Measurements from ENCODE around the gene SNAP25. TPM values are rescaled to one million over a fixed set of nuclear protein-coding genes. Genes with fewer than 3 reads are reported as not detected.

The SNAP25 gene
- total RNA-seq, 4 donors from 2014 or later: 5.3 to 28.3 (median 22.9) TPM

DNA sequence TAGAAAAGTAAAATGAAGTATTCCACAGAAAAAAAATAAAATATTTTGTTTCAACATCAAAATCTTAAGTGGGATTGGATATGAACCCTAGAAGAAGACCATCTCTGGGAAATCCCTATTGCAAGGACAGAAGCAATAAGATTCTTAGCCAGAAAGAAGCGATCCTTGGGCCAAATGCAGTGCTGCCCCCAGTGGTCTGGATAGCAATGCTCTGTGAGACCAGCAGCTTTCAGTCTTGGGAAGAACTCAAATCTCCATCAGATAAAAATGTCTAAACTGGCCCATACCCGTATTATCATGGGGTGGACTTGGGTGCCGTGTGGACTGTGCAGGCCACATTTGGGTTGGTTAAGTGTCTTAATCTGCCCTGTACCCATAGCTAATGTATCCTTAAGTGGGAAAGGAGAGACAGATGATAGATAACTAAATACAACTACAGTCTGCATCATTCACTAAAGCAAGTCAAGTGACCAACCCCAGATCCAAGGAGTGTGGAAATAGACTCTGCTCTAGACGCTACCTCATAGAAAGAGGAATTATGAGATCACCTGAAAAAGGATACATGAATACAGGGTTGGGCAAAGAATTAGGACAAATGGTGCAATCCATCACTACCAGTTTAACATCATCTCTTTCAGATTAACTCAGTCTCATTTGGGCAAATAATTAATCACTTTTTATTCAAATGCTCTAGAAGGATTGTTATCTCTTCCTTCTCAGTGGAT is 38.9 kb upstream of the SNAP25 start:
- Histone ChIP-seq H3K27ac (peak overlapping the region in 1 of 2 donors; percentile 18), H3K4me3 (no peak overlapping the region), H3K27me3 (no peaks in the 10 kb centered on the region), H3K9me3 (no peaks in the 10 kb centered on the region), H3K36me3 (no peaks in the 10 kb centered on the region), H3K4me1 (no peaks in the 10 kb centered on the region)
- intact Hi-C loops (cut with DNase I; ENCODE audit: low total_unique reads): loop anchor here (5.0 kb wide), 1 partner anchor 1192 kb away; no protein-coding TSS in a partner anchor
- TF ChIP-seq CTCF (IDR thresholded peaks at IDR 0.05): peak in 1 of 4 experiments; percentile 18
- TF ChIP-seq POLR2A (IDR thresholded peaks at IDR 0.05): no peak
- no peak for DNase-seq

GRCh38 chr20:10180651-10181235 is 37.9 kb upstream of the SNAP25 start:
- H3K27me3 ChIP-seq: no peaks in the 10 kb centered on the region
- no peak overlapping the region for H3K4me3 ChIP-seq
- intact Hi-C loops (cut with DNase I; ENCODE audit: low total_unique reads): no loop called here
- no peak for DNase-seq
- H3K4me1 ChIP-seq: no peaks in the 10 kb centered on the region
- no peaks in the 10 kb centered on the region for H3K36me3 ChIP-seq
- no peaks in the 10 kb centered on the region for H3K9me3 ChIP-seq
- H3K27ac ChIP-seq: no peak overlapping the region
- TF ChIP-seq POLR2A (IDR thresholded peaks at IDR 0.05) (no peak), CTCF (IDR thresholded peaks at IDR 0.05) (no peak)

DNA sequence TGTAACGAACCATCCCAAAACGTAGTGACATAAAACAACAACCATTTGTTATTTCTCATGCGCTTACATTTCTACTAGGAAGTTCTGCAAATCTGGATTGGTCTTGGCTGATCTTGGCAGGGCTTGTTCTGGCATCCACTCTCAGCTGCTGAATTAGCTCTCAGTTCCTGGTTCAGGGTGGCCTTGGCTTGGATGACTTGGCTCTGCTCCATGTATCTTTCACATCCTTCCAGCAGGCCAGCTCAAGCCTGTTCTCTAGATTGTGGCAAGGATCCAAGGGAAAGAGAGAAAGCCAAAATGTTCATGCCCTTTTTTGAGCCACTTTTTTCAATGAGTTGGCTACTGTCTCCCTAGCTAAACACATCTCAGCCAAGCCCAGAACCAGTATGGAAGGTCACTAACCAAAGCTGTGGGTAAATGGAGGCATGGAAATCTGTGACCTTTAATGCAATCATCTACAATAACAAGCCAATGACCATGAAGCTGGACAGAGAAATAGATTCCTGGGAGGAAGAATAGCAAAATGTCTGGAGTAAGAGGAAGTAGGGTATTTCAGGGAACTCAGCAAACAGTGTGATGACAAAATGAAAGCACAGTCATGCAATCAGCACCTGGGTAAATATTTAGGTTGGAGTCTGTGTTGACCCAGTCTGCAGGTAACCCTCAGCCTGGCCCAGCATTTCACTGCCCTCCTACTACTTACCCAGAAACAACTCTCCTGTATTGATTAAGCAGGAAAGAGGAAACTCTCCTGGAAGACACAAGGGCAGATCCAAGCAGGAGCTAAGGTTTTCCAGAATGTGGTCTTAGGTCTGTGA is 32.7 kb upstream of the SNAP25 start:
- H3K27ac ChIP-seq: no peak overlapping the region
- H3K4me3 ChIP-seq: no peak overlapping the region
- H3K4me1 ChIP-seq: no peaks in the 10 kb centered on the region
- H3K9me3 ChIP-seq: no peaks in the 10 kb centered on the region
- TF ChIP-seq POLR2A (IDR thresholded peaks at IDR 0.05) (no peak), CTCF (IDR thresholded peaks at IDR 0.05) (no peak)
- intact Hi-C loops (cut with DNase I; ENCODE audit: low total_unique reads): no loop called here
- H3K27me3 ChIP-seq: no peaks in the 10 kb centered on the region
- DNase-seq: no peak
- H3K36me3 ChIP-seq: no peaks in the 10 kb centered on the region

- Histone ChIP-seq H3K27me3 (no peaks in the 10 kb centered on the region), H3K4me1 (no peaks in the 10 kb centered on the region), H3K9me3 (no peaks in the 10 kb centered on the region), H3K27ac (no peak overlapping the region), H3K36me3 (no peaks in the 10 kb centered on the region), H3K4me3 (no peak overlapping the region)
- TF ChIP-seq CTCF (IDR thresholded peaks at IDR 0.05): no peak
- no peak for TF ChIP-seq POLR2A (IDR thresholded peaks at IDR 0.05)
- no peak for DNase-seq
- intact Hi-C loops (cut with DNase I; ENCODE audit: low total_unique reads): no loop called here
These were observed 28.2 kb upstream of the SNAP25 start for GRCh38 chr20:10190456-10190855.

DNA sequence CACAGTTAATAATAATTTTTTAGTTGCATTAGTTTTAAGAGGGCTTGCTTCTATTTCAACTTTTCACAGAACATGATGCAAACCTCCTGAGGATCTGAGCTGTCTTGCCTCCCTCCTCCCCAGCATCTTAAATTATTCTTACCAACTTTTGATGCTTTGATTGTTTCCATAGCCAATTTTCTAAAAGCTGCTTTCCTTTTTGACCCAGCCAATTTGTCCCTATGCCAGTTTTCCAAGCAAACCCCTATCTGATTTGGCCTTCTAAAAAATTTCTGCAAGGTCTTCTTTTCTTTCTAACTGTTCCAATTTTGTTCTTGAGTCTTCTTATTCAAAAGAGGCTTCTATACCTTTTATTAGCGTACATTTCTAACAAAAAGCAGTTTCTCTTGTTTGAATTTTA is 26.5 kb upstream of the SNAP25 start:
- Histone ChIP-seq H3K4me1 (no peaks in the 10 kb centered on the region), H3K36me3 (no peaks in the 10 kb centered on the region), H3K9me3 (no peaks in the 10 kb centered on the region), H3K27ac (no peak overlapping the region), H3K4me3 (no peak overlapping the region), H3K27me3 (no peaks in the 10 kb centered on the region)
- no peak for DNase-seq
- TF ChIP-seq POLR2A (IDR thresholded peaks at IDR 0.05) (no peak), CTCF (IDR thresholded peaks at IDR 0.05) (no peak)
- intact Hi-C loops (cut with DNase I; ENCODE audit: low total_unique reads): no loop called here
